ENCODE results near the gene OR2AE1. TPM values are rescaled to one million over a fixed set of nuclear protein-coding genes. Genes with fewer than 3 reads are reported as not detected.
A peak's percentile ranks its signal among the peaks of the same experiment; 100 is the strongest.

Gene OR2AE1
- total and polyA plus RNA-seq, 9 of the 15 experiments (the other 6 are each of a cell fraction or from before 2014, with no cell fraction given) = 0.27 TPM; not detected in 8

DNA sequence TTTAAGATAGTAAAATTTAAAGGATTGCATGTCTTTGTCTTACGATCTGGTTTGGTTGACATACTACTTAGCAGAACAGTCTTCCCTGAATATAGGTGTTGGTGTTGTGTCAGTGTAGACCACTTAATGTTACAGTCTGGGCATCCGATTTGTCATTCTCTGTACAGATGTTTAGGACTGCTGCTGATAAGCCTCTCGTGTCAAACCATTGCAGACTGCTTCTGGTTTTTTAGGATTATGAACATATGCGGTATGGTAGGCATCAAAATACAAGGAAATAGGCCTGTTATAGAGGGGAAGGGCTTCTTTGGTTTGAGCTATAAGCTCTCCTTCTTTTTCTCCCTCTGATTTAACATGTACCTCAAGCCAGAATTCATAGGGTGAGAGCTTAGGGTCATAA, 41.6 kb downstream of the OR2AE1 start:
- WGBS (ENCODE audit: insufficient coverage, low coverage, missing lambda C conversion rate) = 1% methylated on average over 4 of the region's 4 CpGs
- H2AFZ ChIP-seq (ENCODE audit: low read depth, low read length) = peak overlapping the region; percentile 37
- H4K20me1 ChIP-seq (replicated peaks; ENCODE audit: control insufficient read depth, insufficient read depth, low read length) = no peaks in the 10 kb centered on the region
- no peaks in the 10 kb centered on the region for H3K9me1 ChIP-seq (ENCODE audit: control insufficient read depth, insufficient read depth, low read length)
- FAIRE-seq = peak; percentile 94
- no peaks in the 10 kb centered on the region for H3K36me3 ChIP-seq (ENCODE audit: control insufficient read depth, insufficient read depth, low read length)
- no peaks in the 10 kb centered on the region for H3K79me2 ChIP-seq (ENCODE audit: control insufficient read depth, insufficient read depth, low read length)
- peaks cover 4 to 58% of the 10 kb centered on the region in 2 experiments for H3K4me1 ChIP-seq (replicated peaks in 1 of 2; ENCODE audit: control insufficient read depth in 2 of 2, insufficient read depth in 2 of 2, low read length in 2 of 2)
- no peaks in the 10 kb centered on the region for H3K27me3 ChIP-seq (ENCODE audit: control insufficient read depth in 2 of 2, insufficient read depth in 2 of 2, low read length in 2 of 2)
- in situ Hi-C loops (cut with MboI) = loop anchor here (5.0 kb wide), 1 partner anchor 48 kb away; no protein-coding TSS in a partner anchor
- H3K4me2 ChIP-seq (ENCODE audit: insufficient read depth, low read length) = peak overlapping the region; percentile 46
- peak overlapping the region in 1 of 2 experiments; percentile 21; a peak in 2 of 4 replicates for H3K9ac ChIP-seq (ENCODE audit: insufficient read depth in 1 of 2, low read depth in 2 of 2, low read length in 2 of 2)
- no peaks in the 10 kb centered on the region for H3K9me3 ChIP-seq (replicated peaks; ENCODE audit: control insufficient read depth, insufficient read depth, low read depth, low read length)
- intact Hi-C loops (cut with micrococcal nuclease) = loop anchor here (1.0 kb wide), 1 partner anchor 170 kb away; no protein-coding TSS in a partner anchor
- peak; percentile 77 to 93 (median 82) for DNase-seq (ENCODE audit: extremely low read depth in 1 of 4, low spot score in 3 of 4)
- ChIA-PET CTCF (ENCODE audit: low intra/inter-chr PET ratio) (interaction anchor here (0.5 kb wide), 1 partner anchor 336 kb away, joined by 3 read pairs; no protein-coding TSS in a partner anchor), POLR2A (interaction anchor here (0.6 to 1.2 kb wide), 3 partner anchors 139 to 1262 kb away, joined by 3 to 4 read pairs (median 3); no protein-coding TSS in a partner anchor)
- H3K4me3 ChIP-seq = no peak overlapping the region
- ATAC-seq = peak; percentile 82
- no TSS peak for BruUV-seq (replicated peaks)
- H3K27ac ChIP-seq (ENCODE audit: extremely low read depth, low read depth, low read length) = peak overlapping the region; percentile 86
- TF ChIP-seq GATAD2B (IDR thresholded peaks at IDR 0.05; ENCODE audit: borderline replicate concordance) = peak; percentile 16; the same call in 1 of the 2 replicates
- TF ChIP-seq L3MBTL2 (IDR thresholded peaks at IDR 0.05) = peak; percentile 72
- TF ChIP-seq ESRRA (IDR thresholded peaks at IDR 0.05; ENCODE audit: borderline replicate concordance, low read depth) = peak; percentile 62
- peak; percentile 73 for TF ChIP-seq CREB1 (IDR thresholded peaks at IDR 0.05)
- peak; percentile 54; the same call in 1 of the 2 replicates for TF ChIP-seq CREB1 (CRISPR knock-in tag; IDR thresholded peaks at IDR 0.05)
- peak; percentile 38; the same call in 1 of the 2 replicates for TF ChIP-seq NR2C1 (IDR thresholded peaks at IDR 0.05)
- TF ChIP-seq NR2C1 (tag; IDR thresholded peaks at IDR 0.05) = peak; percentile 49; the same call in 1 of the 2 replicates
- TF ChIP-seq FOSL1 (tag; conservative IDR thresholded peaks at IDR 0.05) = peak; percentile 82
- no peak for TF ChIP-seq SAP30 (IDR thresholded peaks at IDR 0.05; ENCODE audit: borderline replicate concordance, insufficient read depth, low read depth, low read length, poor library complexity, severe bottlenecking)
- peak; percentile 96 for TF ChIP-seq PHB2 (IDR thresholded peaks at IDR 0.05; ENCODE audit: low read depth)
- no peak for TF ChIP-seq CTCF (IDR thresholded peaks at IDR 0.05 in 2 of 3, conservative IDR thresholded peaks at IDR 0.05 in 1 of 3; ENCODE audit: insufficient read depth in 2 of 3, low read depth in 1 of 3, low read length in 3 of 3)
- TF ChIP-seq ATF7 (IDR thresholded peaks at IDR 0.05) = peak; percentile 84
- TF ChIP-seq ZKSCAN3 (CRISPR knock-in tag; IDR thresholded peaks at IDR 0.05) = no peak
- TF ChIP-seq CREB5 (CRISPR knock-in tag; IDR thresholded peaks at IDR 0.05) = no peak
- TF ChIP-seq MEF2D (tag; conservative IDR thresholded peaks at IDR 0.05; ENCODE audit: low read depth) = 0 out of 2 replicates have a peak, but pooled peaks have one; percentile 35
- TF ChIP-seq, protein P1, sequence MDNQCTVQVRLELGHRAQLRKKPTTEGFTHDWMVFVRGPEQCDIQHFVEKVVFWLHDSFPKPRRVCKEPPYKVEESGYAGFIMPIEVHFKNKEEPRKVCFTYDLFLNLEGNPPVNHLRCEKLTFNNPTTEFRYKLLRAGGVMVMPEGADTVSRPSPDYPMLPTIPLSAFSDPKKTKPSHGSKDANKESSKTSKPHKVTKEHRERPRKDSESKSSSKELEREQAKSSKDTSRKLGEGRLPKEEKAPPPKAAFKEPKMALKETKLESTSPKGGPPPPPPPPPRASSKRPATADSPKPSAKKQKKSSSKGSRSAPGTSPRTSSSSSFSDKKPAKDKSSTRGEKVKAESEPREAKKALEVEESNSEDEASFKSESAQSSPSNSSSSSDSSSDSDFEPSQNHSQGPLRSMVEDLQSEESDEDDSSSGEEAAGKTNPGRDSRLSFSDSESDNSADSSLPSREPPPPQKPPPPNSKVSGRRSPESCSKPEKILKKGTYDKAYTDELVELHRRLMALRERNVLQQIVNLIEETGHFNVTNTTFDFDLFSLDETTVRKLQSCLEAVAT (IDR thresholded peaks at IDR 0.05) = peak in 1 of 2 experiments; percentile 86; a peak in 2 of 4 replicates
- TF ChIP-seq BCOR (IDR thresholded peaks at IDR 0.05) = peak; percentile 86
- TF ChIP-seq HLTF (IDR thresholded peaks at IDR 0.05) = peak; percentile 94
- TF ChIP-seq FOXK2 (conservative IDR thresholded peaks at IDR 0.05 in 1 of 2, IDR thresholded peaks at IDR 0.05 in 1 of 2; ENCODE audit: low read depth in 2 of 2) = peak; percentile 80 to 86

Measured in K562 (cell line).